Smooth muscle cell (in vitro differentiated cells): ENCODE results near the gene KCNQ1. TPM values are rescaled to one million over a fixed set of nuclear protein-coding genes. Genes with fewer than 3 reads are reported as not detected.

ENCODE experiments used
- DNase-seq: peaks from one replicate; lab custom pipeline; 2025; ENCODE audit not compliant: unreplicated experiment; lab: John Stamatoyannopoulos, UW
- H2AFZ ChIP-seq: fragments of 200-600 bp; sonication (generic); 2 replicates; pipeline ENCODE4 v1.6.0; 2016; ENCODE audit warnings: antibody characterized with exemption, low read depth, mild to moderate bottlenecking
- H3F3A ChIP-seq: fragments of 200-600 bp; sonication (generic); 2 replicates; pipeline ENCODE4 v1.6.0; 2017; ENCODE audit warnings: antibody characterized with exemption, low read depth
- H3K27ac ChIP-seq: fragments of 200-600 bp; sonication (generic); 2 replicates; pipeline ENCODE4 v1.5.1; 2016; ENCODE audit warnings: low read depth, mild to moderate bottlenecking
- H3K27me3 ChIP-seq: fragments of 200-600 bp; sonication (generic); 2 replicates; pipeline ENCODE4 v1.6.1; 2016; ENCODE audit warnings: low read depth, mild to moderate bottlenecking
- H3K36me3 ChIP-seq: fragments of 200-600 bp; sonication (generic); 2 replicates; pipeline ENCODE4 v1.5.1; 2016; ENCODE audit warnings: low read depth
- H3K4me1 ChIP-seq: fragments of 200-600 bp; sonication (generic); 2 replicates; pipeline ENCODE4 v1.5.1; 2016; ENCODE audit warnings: low read depth
- H3K4me2 ChIP-seq: fragments of 200-600 bp; sonication (generic); 2 replicates; pipeline ENCODE4 v1.6.0; 2016; ENCODE audit warnings: mild to moderate bottlenecking
- H3K4me3 ChIP-seq: fragments of 200-600 bp; sonication (generic); 2 replicates; pipeline ENCODE4 v1.5.1; 2016; ENCODE audit warnings: mild to moderate bottlenecking
- H3K79me2 ChIP-seq: fragments of 200-600 bp; sonication (generic); 2 replicates; pipeline ENCODE4 v1.6.0; 2016; ENCODE audit warnings: low read depth, mild to moderate bottlenecking
- H3K9ac ChIP-seq: fragments of 200-600 bp; sonication (generic); 2 replicates; pipeline ENCODE4 v1.6.0; 2016; ENCODE audit warnings: low read depth
- H3K9me3 ChIP-seq: fragments of 200-600 bp; sonication (generic); replicated peaks from 2 replicates; pipeline ENCODE4 v1.5.1; 2016; ENCODE audit warnings: low read depth
- H4K20me1 ChIP-seq: fragments of 200-600 bp; sonication (generic); 2 replicates; pipeline ENCODE4 v1.6.0; 2016; ENCODE audit warnings: low read depth
- CTCF ChIP-seq: fragments of 200-600 bp; sonication (generic); IDR thresholded peaks from 2 replicates; pipeline ENCODE4 v1.5.1; 2017; ENCODE audit warnings: borderline replicate concordance, mild to moderate bottlenecking, antibody characterized with exemption; ENCODE audit not compliant: insufficient read depth, poor library complexity, severe bottlenecking
- WGBS: methylation state at CpG from one replicate; pipeline ENCODE4 v1.1.7; 2016; ENCODE audit warnings: low lambda C conversion rate; 5-methylcytosine and 5-hydroxymethylcytosine counted together
- polyA plus RNA-seq: library from polyadenylated mRNA; unstranded; fragments of >200 nt; fragmentation: Nextera tagmentation; extraction: Ambion mirVana; gene quantifications from 2 replicates; pipeline ENCODE4 v1.2.1, GENCODE V29; 2016
- total RNA-seq: library from RNA; depleted of rRNA; stranded (reverse); fragments of >200 nt; gene quantifications from 2 replicates; pipeline ENCODE4 v1.2.3, GENCODE V29; 2014

Gene KCNQ1
- total and polyA plus RNA-seq, 2 experiments from 2014 or later = 1.3 to 2.3 TPM

GRCh38 chr11:2437516-2437915 lies 7.3 kb upstream of the KCNQ1 start:
- Histone ChIP-seq H3K4me2 (no peak overlapping the region), H3K4me1 (no peaks in the 10 kb centered on the region), H3K36me3 (no peaks in the 10 kb centered on the region), H3K27me3 (peaks cover 50% of the 10 kb centered on the region), H3K9ac (no peak overlapping the region), H2AFZ (no peak overlapping the region), H3K4me3 (no peak overlapping the region), H3K79me2 (no peaks in the 10 kb centered on the region), H3K9me3 (no peaks in the 10 kb centered on the region), H3F3A (no peaks in the 10 kb centered on the region), H3K27ac (no peak overlapping the region), H4K20me1 (no peaks in the 10 kb centered on the region)
- no peak for TF ChIP-seq CTCF
- no peak for DNase-seq
- WGBS = 83% methylated on average over 4 of the region's 4 CpGs

GRCh38 chr11:2439820-2440219 lies 5.0 kb upstream of the KCNQ1 start:
- Histone ChIP-seq H3K27me3 (peaks cover 69% of the 10 kb centered on the region), H2AFZ (no peak overlapping the region), H4K20me1 (no peaks in the 10 kb centered on the region), H3K9ac (no peak overlapping the region), H3K79me2 (no peaks in the 10 kb centered on the region), H3K4me3 (no peak overlapping the region), H3K4me1 (no peaks in the 10 kb centered on the region), H3K4me2 (no peak overlapping the region), H3K27ac (no peak overlapping the region), H3K36me3 (no peaks in the 10 kb centered on the region), H3K9me3 (no peaks in the 10 kb centered on the region), H3F3A (no peaks in the 10 kb centered on the region)
- no peak for TF ChIP-seq CTCF
- WGBS = 96% methylated on average over 3 of the region's 3 CpGs
- no peak for DNase-seq

GRCh38 chr11:2440646-2441045 lies 4.2 kb upstream of the KCNQ1 start:
- Histone ChIP-seq H3K27ac (no peak overlapping the region), H3F3A (no peaks in the 10 kb centered on the region), H3K36me3 (no peaks in the 10 kb centered on the region), H3K4me2 (no peak overlapping the region), H4K20me1 (no peaks in the 10 kb centered on the region), H3K27me3 (peaks cover 74% of the 10 kb centered on the region), H3K4me1 (no peaks in the 10 kb centered on the region), H3K9ac (no peak overlapping the region), H2AFZ (no peak overlapping the region), H3K4me3 (no peak overlapping the region), H3K9me3 (no peaks in the 10 kb centered on the region), H3K79me2 (no peaks in the 10 kb centered on the region)
- TF ChIP-seq CTCF = no peak
- DNase-seq = no peak
- 80% methylated on average over 8 of the region's 8 CpGs for WGBS

GRCh38 chr11:2441171-2441570 lies 3.6 kb upstream of the KCNQ1 start:
- TF ChIP-seq CTCF = no peak
- Histone ChIP-seq H3K27ac (no peak overlapping the region), H3K4me2 (no peak overlapping the region), H3K79me2 (no peaks in the 10 kb centered on the region), H3K4me3 (no peak overlapping the region), H2AFZ (no peak overlapping the region), H3K9ac (no peak overlapping the region), H4K20me1 (no peaks in the 10 kb centered on the region), H3K36me3 (no peaks in the 10 kb centered on the region), H3K4me1 (no peaks in the 10 kb centered on the region), H3K27me3 (peaks cover 79% of the 10 kb centered on the region), H3F3A (no peaks in the 10 kb centered on the region), H3K9me3 (no peaks in the 10 kb centered on the region)
- DNase-seq = no peak
- WGBS = 91% methylated on average over 4 of the region's 4 CpGs
